GM23338 (cell line): ENCODE data around the gene ZNF695. TPM values are rescaled to one million over a fixed set of nuclear protein-coding genes. Genes with fewer than 3 reads are reported as not detected.

Source experiments
- ATAC-seq: fragments of 200-7000 bp; cut with Tn5 transposase; 3 replicates; pipeline ENCODE4 v1.9.1; 2020
- DNase-seq: peaks from one replicate; pipeline ENCODE4 v3.0.0-alpha.2; 2015; ENCODE audit warnings: low spot score
- H2AFZ ChIP-seq: fragments of 200-600 bp; sonication (generic); 2 replicates; pipeline ENCODE4 v1.8.0; 2016; ENCODE audit warnings: antibody characterized with exemption, mild to moderate bottlenecking, moderate library complexity
- H3F3A ChIP-seq: fragments of 200-600 bp; sonication (generic); replicated peaks from 2 replicates; pipeline ENCODE4 v1.8.0; 2017; ENCODE audit warnings: antibody characterized with exemption, mixed run types, low read depth
- H3K27ac ChIP-seq: fragments of 200-600 bp; sonication (generic); 2 replicates; pipeline ENCODE4 v1.6.1; 2016; ENCODE audit warnings: low read depth
- H3K27me3 ChIP-seq: fragments of 200-600 bp; sonication (generic); 2 replicates; pipeline ENCODE4 v1.8.0; 2016; ENCODE audit warnings: mild to moderate bottlenecking, mixed run types, moderate library complexity; ENCODE audit not compliant: insufficient read depth
- H3K36me3 ChIP-seq: fragments of 200-600 bp; sonication (generic); 2 replicates; pipeline ENCODE4 v1.8.0; 2016; ENCODE audit warnings: mild to moderate bottlenecking; ENCODE audit not compliant: insufficient read depth
- H3K4me1 ChIP-seq: fragments of 200-600 bp; sonication (generic); 2 replicates; pipeline ENCODE4 v1.8.0; 2016; ENCODE audit warnings: mild to moderate bottlenecking, moderate library complexity; ENCODE audit not compliant: insufficient read depth
- H3K4me2 ChIP-seq: fragments of 200-600 bp; sonication (generic); 2 replicates; pipeline ENCODE4 v1.7.1; 2017; ENCODE audit warnings: mixed run types
- H3K4me3 ChIP-seq: fragments of 200-600 bp; sonication (generic); 2 replicates; pipeline ENCODE4 v1.6.1; 2016; ENCODE audit warnings: mixed run types
- H3K79me2 ChIP-seq: fragments of 200-600 bp; sonication (generic); replicated peaks from 2 replicates; pipeline ENCODE4 v1.8.0; 2017; ENCODE audit warnings: mild to moderate bottlenecking; ENCODE audit not compliant: insufficient read depth
- H3K9me2 ChIP-seq: fragments of 200-600 bp; sonication (generic); 2 replicates; pipeline ENCODE4 v1.8.0; 2017; ENCODE audit not compliant: insufficient read depth
- H4K20me1 ChIP-seq: fragments of 200-600 bp; sonication (generic); replicated peaks from 2 replicates; pipeline ENCODE4 v1.8.0; 2017; ENCODE audit warnings: mild to moderate bottlenecking; ENCODE audit not compliant: insufficient read depth
- H3K27ac Mint-ChIP-seq: 2 replicates; pipeline ENCODE4 v1.8.0; 2020; ENCODE audit warnings: inconsistent platforms, mild to moderate bottlenecking, moderate library complexity, mixed read lengths
- H3K27me3 Mint-ChIP-seq: 3 replicates; pipeline ENCODE4 v1.8.0; 2022; ENCODE audit warnings: low read depth, mild to moderate bottlenecking, moderate library complexity, mixed read lengths, inconsistent platforms; ENCODE audit not compliant: insufficient read depth, poor library complexity
- H3K36me3 Mint-ChIP-seq: 3 replicates; pipeline ENCODE4 v1.8.0; 2021; ENCODE audit warnings: low read depth, mild to moderate bottlenecking, inconsistent platforms, moderate library complexity, mixed read lengths
- H3K4me1 Mint-ChIP-seq: 3 replicates; pipeline ENCODE4 v1.8.0; 2020; ENCODE audit warnings: mild to moderate bottlenecking, inconsistent platforms, mixed read lengths
- H3K4me3 Mint-ChIP-seq: 3 replicates; pipeline ENCODE4 v1.8.0; 2021; ENCODE audit warnings: moderate library complexity, mild to moderate bottlenecking, inconsistent platforms, mixed read lengths
- H3K9me3 Mint-ChIP-seq: 3 replicates; pipeline ENCODE4 v1.8.0; 2020; ENCODE audit warnings: moderate library complexity, mild to moderate bottlenecking, inconsistent platforms, mixed read lengths
- CREB1 ChIP-seq: fragments of 250-450 bp; sonication (Bioruptor Pico); IDR thresholded peaks from 2 replicates; pipeline ENCODE4 v1.5.0; 2020; ENCODE audit warnings: low read depth, mild to moderate bottlenecking, moderate library complexity
- EZH2 ChIP-seq: fragments of 200-600 bp; sonication (generic); IDR thresholded peaks from one replicate; pipeline ENCODE4 v1.8.0; 2017; ENCODE audit warnings: antibody characterized with exemption, mild to moderate bottlenecking, low read depth; ENCODE audit not compliant: unreplicated experiment
- EZH2phosphoT487 ChIP-seq: fragments of 200-600 bp; sonication (generic); IDR thresholded peaks from one replicate; pipeline ENCODE4 v1.8.1; 2018; ENCODE audit warnings: antibody characterized with exemption; ENCODE audit not compliant: unreplicated experiment
- JUNB ChIP-seq: IDR thresholded peaks from one replicate; pipeline ENCODE4 v1.6.1; 2016; ENCODE audit warnings: antibody characterized with exemption; ENCODE audit not compliant: unreplicated experiment
- NANOG ChIP-seq: IDR thresholded peaks from 2 replicates; pipeline ENCODE4 v1.6.1; 2016; ENCODE audit warnings: antibody characterized with exemption, borderline replicate concordance
- POLR2AphosphoS5 ChIP-seq: IDR thresholded peaks from 2 replicates; pipeline ENCODE4 v1.6.1; 2016; ENCODE audit warnings: antibody characterized with exemption, low read depth
- STAT1 ChIP-seq: IDR thresholded peaks from one replicate; pipeline ENCODE4 v1.6.1; 2016; ENCODE audit warnings: antibody characterized with exemption; ENCODE audit not compliant: unreplicated experiment
- ZNF114 ChIP-seq: fragments of 250-450 bp; sonication (Bioruptor Pico); IDR thresholded peaks from 2 replicates; pipeline ENCODE4 v1.5.0; 2020; ENCODE audit warnings: mild to moderate bottlenecking, moderate library complexity
- ZNF331 ChIP-seq: fragments of 250-450 bp; sonication (Bioruptor Pico); IDR thresholded peaks from 2 replicates; pipeline ENCODE4 v1.5.0; 2020; ENCODE audit warnings: low read depth, mild to moderate bottlenecking, moderate library complexity
- polyA plus RNA-seq: library from polyadenylated mRNA; unstranded; fragments of >200 nt; fragmentation: Nextera tagmentation; extraction: Ambion mirVana; gene quantifications from 2 replicates; pipeline ENCODE4 v1.2.1, GENCODE V29; 2016
- total RNA-seq: library from RNA; depleted of rRNA; stranded (reverse); fragments of >200 nt; shearing (Covaris generic); gene quantifications from 2 replicates; pipeline ENCODE4 v1.2.3, GENCODE V29; 2014
- TF ChIP-seq, protein P1 (sequence below): IDR thresholded peaks from one replicate; pipeline ENCODE4 v1.6.1; 2018; ENCODE audit warnings: antibody characterized with exemption; ENCODE audit not compliant: unreplicated experiment
- TF ChIP-seq, protein P2 (sequence below), 2 experiments: fragments of 200-600 bp in 1 of 2; sonication (generic) in 1 of 2; conservative IDR thresholded peaks; 2 replicates each; pipeline versions ENCODE4 v1.5.1 to v1.6.1; 2016 to 2017; ENCODE audit warnings: antibody characterized with exemption in 2 of 2, low read depth in 2 of 2, mild to moderate bottlenecking in 2 of 2, moderate library complexity in 1 of 2
- TF ChIP-seq, protein P3 (sequence below): fragments of 250-450 bp; sonication (Bioruptor Pico); IDR thresholded peaks from 2 replicates; pipeline ENCODE4 v1.5.0; 2020; ENCODE audit warnings: mild to moderate bottlenecking, moderate library complexity
- TF ChIP-seq, protein P4 (sequence below): IDR thresholded peaks from 2 replicates; pipeline ENCODE4 v1.6.1; 2016; ENCODE audit warnings: antibody characterized with exemption

Gene ZNF695
- total and polyA plus RNA-seq, 2 experiments from 2014 or later, result 26.5 to 34.2 TPM

- Histone ChIP-seq H3K79me2 (peaks cover 74% of the 10 kb centered on the region), H3K4me1 (no peaks in the 10 kb centered on the region), H4K20me1 (no peaks in the 10 kb centered on the region), H3K4me2 (no peak overlapping the region), H3F3A (no peaks in the 10 kb centered on the region), H3K27me3 (no peaks in the 10 kb centered on the region), H3K27ac (no peak overlapping the region), H2AFZ (no peak overlapping the region), H3K4me3 (no peak overlapping the region), H3K36me3 (peaks cover 23% of the 10 kb centered on the region), H3K9me2 (peaks cover 7% of the 10 kb centered on the region; the same call in 1 of the 2 replicates)
- no peak overlapping the region for H3K27ac Mint-ChIP-seq
- no peak for TF ChIP-seq EZH2phosphoT487
- TF ChIP-seq, protein P1, sequence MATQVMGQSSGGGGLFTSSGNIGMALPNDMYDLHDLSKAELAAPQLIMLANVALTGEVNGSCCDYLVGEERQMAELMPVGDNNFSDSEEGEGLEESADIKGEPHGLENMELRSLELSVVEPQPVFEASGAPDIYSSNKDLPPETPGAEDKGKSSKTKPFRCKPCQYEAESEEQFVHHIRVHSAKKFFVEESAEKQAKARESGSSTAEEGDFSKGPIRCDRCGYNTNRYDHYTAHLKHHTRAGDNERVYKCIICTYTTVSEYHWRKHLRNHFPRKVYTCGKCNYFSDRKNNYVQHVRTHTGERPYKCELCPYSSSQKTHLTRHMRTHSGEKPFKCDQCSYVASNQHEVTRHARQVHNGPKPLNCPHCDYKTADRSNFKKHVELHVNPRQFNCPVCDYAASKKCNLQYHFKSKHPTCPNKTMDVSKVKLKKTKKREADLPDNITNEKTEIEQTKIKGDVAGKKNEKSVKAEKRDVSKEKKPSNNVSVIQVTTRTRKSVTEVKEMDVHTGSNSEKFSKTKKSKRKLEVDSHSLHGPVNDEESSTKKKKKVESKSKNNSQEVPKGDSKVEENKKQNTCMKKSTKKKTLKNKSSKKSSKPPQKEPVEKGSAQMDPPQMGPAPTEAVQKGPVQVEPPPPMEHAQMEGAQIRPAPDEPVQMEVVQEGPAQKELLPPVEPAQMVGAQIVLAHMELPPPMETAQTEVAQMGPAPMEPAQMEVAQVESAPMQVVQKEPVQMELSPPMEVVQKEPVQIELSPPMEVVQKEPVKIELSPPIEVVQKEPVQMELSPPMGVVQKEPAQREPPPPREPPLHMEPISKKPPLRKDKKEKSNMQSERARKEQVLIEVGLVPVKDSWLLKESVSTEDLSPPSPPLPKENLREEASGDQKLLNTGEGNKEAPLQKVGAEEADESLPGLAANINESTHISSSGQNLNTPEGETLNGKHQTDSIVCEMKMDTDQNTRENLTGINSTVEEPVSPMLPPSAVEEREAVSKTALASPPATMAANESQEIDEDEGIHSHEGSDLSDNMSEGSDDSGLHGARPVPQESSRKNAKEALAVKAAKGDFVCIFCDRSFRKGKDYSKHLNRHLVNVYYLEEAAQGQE, result no peak
- no peak for TF ChIP-seq ZNF114 (CRISPR knock-in tag)
- no peak for TF ChIP-seq JUNB
- TF ChIP-seq STAT1, result no peak
- TF ChIP-seq, protein P2, sequence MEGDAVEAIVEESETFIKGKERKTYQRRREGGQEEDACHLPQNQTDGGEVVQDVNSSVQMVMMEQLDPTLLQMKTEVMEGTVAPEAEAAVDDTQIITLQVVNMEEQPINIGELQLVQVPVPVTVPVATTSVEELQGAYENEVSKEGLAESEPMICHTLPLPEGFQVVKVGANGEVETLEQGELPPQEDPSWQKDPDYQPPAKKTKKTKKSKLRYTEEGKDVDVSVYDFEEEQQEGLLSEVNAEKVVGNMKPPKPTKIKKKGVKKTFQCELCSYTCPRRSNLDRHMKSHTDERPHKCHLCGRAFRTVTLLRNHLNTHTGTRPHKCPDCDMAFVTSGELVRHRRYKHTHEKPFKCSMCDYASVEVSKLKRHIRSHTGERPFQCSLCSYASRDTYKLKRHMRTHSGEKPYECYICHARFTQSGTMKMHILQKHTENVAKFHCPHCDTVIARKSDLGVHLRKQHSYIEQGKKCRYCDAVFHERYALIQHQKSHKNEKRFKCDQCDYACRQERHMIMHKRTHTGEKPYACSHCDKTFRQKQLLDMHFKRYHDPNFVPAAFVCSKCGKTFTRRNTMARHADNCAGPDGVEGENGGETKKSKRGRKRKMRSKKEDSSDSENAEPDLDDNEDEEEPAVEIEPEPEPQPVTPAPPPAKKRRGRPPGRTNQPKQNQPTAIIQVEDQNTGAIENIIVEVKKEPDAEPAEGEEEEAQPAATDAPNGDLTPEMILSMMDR (conservative IDR thresholded peaks at IDR 0.05; ENCODE audit: low read depth in 2 of 2), result no peak
- TF ChIP-seq NANOG, result no peak
- no peak for TF ChIP-seq ZNF331 (CRISPR knock-in tag)
- TF ChIP-seq, protein P3, sequence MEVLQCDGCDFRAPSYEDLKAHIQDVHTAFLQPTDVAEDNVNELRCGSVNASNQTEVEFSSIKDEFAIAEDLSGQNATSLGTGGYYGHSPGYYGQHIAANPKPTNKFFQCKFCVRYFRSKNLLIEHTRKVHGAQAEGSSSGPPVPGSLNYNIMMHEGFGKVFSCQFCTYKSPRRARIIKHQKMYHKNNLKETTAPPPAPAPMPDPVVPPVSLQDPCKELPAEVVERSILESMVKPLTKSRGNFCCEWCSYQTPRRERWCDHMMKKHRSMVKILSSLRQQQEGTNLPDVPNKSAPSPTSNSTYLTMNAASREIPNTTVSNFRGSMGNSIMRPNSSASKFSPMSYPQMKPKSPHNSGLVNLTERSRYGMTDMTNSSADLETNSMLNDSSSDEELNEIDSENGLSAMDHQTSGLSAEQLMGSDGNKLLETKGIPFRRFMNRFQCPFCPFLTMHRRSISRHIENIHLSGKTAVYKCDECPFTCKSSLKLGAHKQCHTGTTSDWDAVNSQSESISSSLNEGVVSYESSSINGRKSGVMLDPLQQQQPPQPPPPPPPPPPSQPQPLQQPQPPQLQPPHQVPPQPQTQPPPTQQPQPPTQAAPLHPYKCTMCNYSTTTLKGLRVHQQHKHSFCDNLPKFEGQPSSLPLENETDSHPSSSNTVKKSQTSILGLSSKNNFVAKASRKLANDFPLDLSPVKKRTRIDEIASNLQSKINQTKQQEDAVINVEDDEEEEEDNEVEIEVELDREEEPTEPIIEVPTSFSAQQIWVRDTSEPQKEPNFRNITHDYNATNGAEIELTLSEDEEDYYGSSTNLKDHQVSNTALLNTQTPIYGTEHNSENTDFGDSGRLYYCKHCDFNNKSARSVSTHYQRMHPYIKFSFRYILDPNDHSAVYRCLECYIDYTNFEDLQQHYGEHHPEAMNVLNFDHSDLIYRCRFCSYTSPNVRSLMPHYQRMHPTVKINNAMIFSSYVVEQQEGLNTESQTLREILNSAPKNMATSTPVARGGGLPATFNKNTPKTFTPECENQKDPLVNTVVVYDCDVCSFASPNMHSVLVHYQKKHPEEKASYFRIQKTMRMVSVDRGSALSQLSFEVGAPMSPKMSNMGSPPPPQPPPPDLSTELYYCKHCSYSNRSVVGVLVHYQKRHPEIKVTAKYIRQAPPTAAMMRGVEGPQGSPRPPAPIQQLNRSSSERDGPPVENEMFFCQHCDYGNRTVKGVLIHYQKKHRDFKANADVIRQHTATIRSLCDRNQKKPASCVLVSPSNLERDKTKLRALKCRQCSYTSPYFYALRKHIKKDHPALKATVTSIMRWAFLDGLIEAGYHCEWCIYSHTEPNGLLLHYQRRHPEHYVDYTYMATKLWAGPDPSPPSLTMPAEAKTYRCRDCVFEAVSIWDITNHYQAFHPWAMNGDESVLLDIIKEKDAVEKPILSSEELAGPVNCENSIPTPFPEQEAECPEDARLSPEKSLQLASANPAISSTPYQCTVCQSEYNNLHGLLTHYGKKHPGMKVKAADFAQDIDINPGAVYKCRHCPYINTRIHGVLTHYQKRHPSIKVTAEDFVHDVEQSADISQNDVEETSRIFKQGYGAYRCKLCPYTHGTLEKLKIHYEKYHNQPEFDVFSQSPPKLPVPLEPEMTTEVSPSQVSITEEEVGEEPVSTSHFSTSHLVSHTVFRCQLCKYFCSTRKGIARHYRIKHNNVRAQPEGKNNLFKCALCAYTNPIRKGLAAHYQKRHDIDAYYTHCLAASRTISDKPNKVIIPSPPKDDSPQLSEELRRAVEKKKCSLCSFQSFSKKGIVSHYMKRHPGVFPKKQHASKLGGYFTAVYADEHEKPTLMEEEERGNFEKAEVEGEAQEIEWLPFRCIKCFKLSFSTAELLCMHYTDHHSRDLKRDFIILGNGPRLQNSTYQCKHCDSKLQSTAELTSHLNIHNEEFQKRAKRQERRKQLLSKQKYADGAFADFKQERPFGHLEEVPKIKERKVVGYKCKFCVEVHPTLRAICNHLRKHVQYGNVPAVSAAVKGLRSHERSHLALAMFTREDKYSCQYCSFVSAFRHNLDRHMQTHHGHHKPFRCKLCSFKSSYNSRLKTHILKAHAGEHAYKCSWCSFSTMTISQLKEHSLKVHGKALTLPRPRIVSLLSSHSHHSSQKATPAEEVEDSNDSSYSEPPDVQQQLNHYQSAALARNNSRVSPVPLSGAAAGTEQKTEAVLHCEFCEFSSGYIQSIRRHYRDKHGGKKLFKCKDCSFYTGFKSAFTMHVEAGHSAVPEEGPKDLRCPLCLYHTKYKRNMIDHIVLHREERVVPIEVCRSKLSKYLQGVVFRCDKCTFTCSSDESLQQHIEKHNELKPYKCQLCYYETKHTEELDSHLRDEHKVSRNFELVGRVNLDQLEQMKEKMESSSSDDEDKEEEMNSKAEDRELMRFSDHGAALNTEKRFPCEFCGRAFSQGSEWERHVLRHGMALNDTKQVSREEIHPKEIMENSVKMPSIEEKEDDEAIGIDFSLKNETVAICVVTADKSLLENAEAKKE, result no peak
- TF ChIP-seq, protein P4, sequence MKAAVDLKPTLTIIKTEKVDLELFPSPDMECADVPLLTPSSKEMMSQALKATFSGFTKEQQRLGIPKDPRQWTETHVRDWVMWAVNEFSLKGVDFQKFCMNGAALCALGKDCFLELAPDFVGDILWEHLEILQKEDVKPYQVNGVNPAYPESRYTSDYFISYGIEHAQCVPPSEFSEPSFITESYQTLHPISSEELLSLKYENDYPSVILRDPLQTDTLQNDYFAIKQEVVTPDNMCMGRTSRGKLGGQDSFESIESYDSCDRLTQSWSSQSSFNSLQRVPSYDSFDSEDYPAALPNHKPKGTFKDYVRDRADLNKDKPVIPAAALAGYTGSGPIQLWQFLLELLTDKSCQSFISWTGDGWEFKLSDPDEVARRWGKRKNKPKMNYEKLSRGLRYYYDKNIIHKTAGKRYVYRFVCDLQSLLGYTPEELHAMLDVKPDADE, result no peak
- TF ChIP-seq EZH2, result no peak
- TF ChIP-seq POLR2AphosphoS5, result no peak
- TF ChIP-seq CREB1 (CRISPR knock-in tag), result no peak
- ATAC-seq (no peak), DNase-seq (no peak)
- H3K4me3 Mint-ChIP-seq, result no peak overlapping the region
- peaks cover 5% of the 10 kb centered on the region for H3K27me3 Mint-ChIP-seq
- H3K36me3 Mint-ChIP-seq, result peaks cover 99% of the 10 kb centered on the region
- H3K4me1 Mint-ChIP-seq, result no peaks in the 10 kb centered on the region
- H3K9me3 Mint-ChIP-seq, result peaks cover 99% of the 10 kb centered on the region
Measured at GRCh38 chr1:247043406-247043805, 35.5 kb upstream of the ZNF695 start.
